Mesendoderm (in vitro differentiated cells): ENCODE data around the gene RAD1.
A peak's percentile ranks its signal among the peaks of the same experiment; 100 is the strongest.

Experiments
- DNase-seq: peaks from one replicate; pipeline ENCODE4 v3.0.0; 2013
- H2AK5ac ChIP-seq: 2 replicates; pipeline ENCODE4 v1.6.1; 2013; ENCODE audit warnings: low read length, inconsistent platforms
- H2BK120ac ChIP-seq: 2 replicates; pipeline ENCODE4 v1.6.1; 2013; ENCODE audit warnings: low read depth, mild to moderate bottlenecking, low read length, moderate library complexity, mixed read lengths
- H2BK15ac ChIP-seq: replicated peaks from 2 replicates; pipeline ENCODE4 v1.6.1; 2013; ENCODE audit warnings: low read depth, mild to moderate bottlenecking, moderate library complexity
- H2BK5ac ChIP-seq: 2 replicates; pipeline ENCODE4 v1.6.1; 2013; ENCODE audit warnings: low read length, inconsistent platforms
- H3K18ac ChIP-seq: 2 replicates; pipeline ENCODE4 v1.6.1; 2013; ENCODE audit warnings: mild to moderate bottlenecking, low read length, mixed read lengths
- H3K23ac ChIP-seq: one replicate; pipeline ENCODE4 v1.6.1; 2013; ENCODE audit warnings: low read length
- H3K27ac ChIP-seq: 2 replicates; pipeline ENCODE4 v1.5.1; 2013; ENCODE audit warnings: low read depth, mild to moderate bottlenecking, inconsistent platforms, low read length, moderate library complexity
- H3K27me3 ChIP-seq: 2 replicates; pipeline ENCODE4 v1.6.1; 2013; ENCODE audit warnings: low read length, control low read depth, mild to moderate bottlenecking, inconsistent platforms; ENCODE audit not compliant: insufficient read depth, poor library complexity
- H3K36me3 ChIP-seq: 2 replicates; pipeline ENCODE4 v1.6.1; 2013; ENCODE audit warnings: low read length, inconsistent platforms; ENCODE audit not compliant: control insufficient read depth, insufficient read depth
- H3K4ac ChIP-seq: one replicate; pipeline ENCODE4 v1.6.1; 2013; ENCODE audit warnings: low read depth, mild to moderate bottlenecking, low read length, moderate library complexity
- H3K4me1 ChIP-seq: 2 replicates; pipeline ENCODE4 v1.6.1; 2013; ENCODE audit warnings: low read depth, low read length, inconsistent platforms; ENCODE audit not compliant: control insufficient read depth
- H3K4me2 ChIP-seq: 2 replicates; pipeline ENCODE4 v1.6.1; 2013; ENCODE audit warnings: low read length
- H3K4me3 ChIP-seq: 2 replicates; pipeline ENCODE4 v1.5.1; 2013; ENCODE audit warnings: mild to moderate bottlenecking, low read length
- H3K56ac ChIP-seq: one replicate; pipeline ENCODE4 v1.6.1; 2013; ENCODE audit warnings: low read length
- H3K79me1 ChIP-seq: 2 replicates; pipeline ENCODE4 v1.6.1; 2013; ENCODE audit warnings: low read length, inconsistent platforms
- H3K79me2 ChIP-seq: 2 replicates; pipeline ENCODE4 v1.6.1; 2013; ENCODE audit warnings: mild to moderate bottlenecking, low read length; ENCODE audit not compliant: control insufficient read depth, insufficient read depth
- H3K9ac ChIP-seq: 2 replicates; pipeline ENCODE4 v1.6.1; 2013; ENCODE audit warnings: low read length, inconsistent platforms
- H4K5ac ChIP-seq: one replicate; pipeline ENCODE4 v1.6.1; 2013; ENCODE audit warnings: low read length
- H4K8ac ChIP-seq: one replicate; pipeline ENCODE4 v1.6.1; 2013; ENCODE audit warnings: low read depth, mild to moderate bottlenecking, control low read depth, low read length, moderate library complexity
- WGBS: extraction: QIAGEN DNeasy Blood & Tissue Kit; methylation state at CpG from one replicate; pipeline ENCODE4 v1.1.7; 2013; ENCODE audit warnings: low lambda C conversion rate, missing lambda C conversion rate; ENCODE audit not compliant: insufficient coverage; ENCODE audit errors: extremely low coverage; 5-methylcytosine and 5-hydroxymethylcytosine counted together

RAD1 gene

GRCh38 chr5:34914671-34915138 lies 599 bp downstream of the RAD1 start:
- H3K23ac ChIP-seq: peak overlapping the region; percentile 24
- no peak overlapping the region for H2AK5ac ChIP-seq
- H2BK120ac ChIP-seq: no peak overlapping the region
- H3K79me1 ChIP-seq: peaks cover 2% of the 10 kb centered on the region
- no peaks in the 10 kb centered on the region for H3K36me3 ChIP-seq
- H4K5ac ChIP-seq: no peak overlapping the region
- peak overlapping the region; percentile 96 for H3K56ac ChIP-seq
- no CpG with 5 or more reads among the region's 20 CpGs for WGBS
- H3K27me3 ChIP-seq: no peaks in the 10 kb centered on the region
- no peaks in the 10 kb centered on the region for H3K4me1 ChIP-seq
- H4K8ac ChIP-seq: no peak overlapping the region
- H3K9ac ChIP-seq: peak overlapping the region; percentile 95
- H2BK15ac ChIP-seq: no peak overlapping the region
- no peak overlapping the region for H3K4ac ChIP-seq
- H3K27ac ChIP-seq: peak overlapping the region; percentile 97
- peak overlapping the region; percentile 95 for H3K4me2 ChIP-seq
- peaks cover 39% of the 10 kb centered on the region for H3K79me2 ChIP-seq
- H3K4me3 ChIP-seq: peak overlapping the region; percentile 93
- DNase-seq: no peak
- H2BK5ac ChIP-seq: no peak overlapping the region
- no peak overlapping the region for H3K18ac ChIP-seq

- Histone ChIP-seq H3K79me1 (peaks cover 2% of the 10 kb centered on the region), H3K79me2 (peaks cover 37% of the 10 kb centered on the region), H3K23ac (no peak overlapping the region), H3K9ac (no peak overlapping the region), H3K4me3 (no peak overlapping the region), H2BK15ac (no peak overlapping the region), H3K56ac (no peak overlapping the region), H3K27ac (no peak overlapping the region), H4K5ac (no peak overlapping the region), H3K36me3 (no peaks in the 10 kb centered on the region), H3K4ac (no peak overlapping the region), H3K4me2 (no peak overlapping the region), H3K4me1 (no peaks in the 10 kb centered on the region), H3K27me3 (no peaks in the 10 kb centered on the region), H2BK5ac (no peak overlapping the region), H2BK120ac (no peak overlapping the region), H4K8ac (no peak overlapping the region), H2AK5ac (no peak overlapping the region), H3K18ac (no peak overlapping the region)
- no CpG with 5 or more reads among the region's 2 CpGs for WGBS
- DNase-seq: no peak
These were observed 2.2 kb downstream of the RAD1 start for GRCh38 chr5:34913072-34913471.

DNA sequence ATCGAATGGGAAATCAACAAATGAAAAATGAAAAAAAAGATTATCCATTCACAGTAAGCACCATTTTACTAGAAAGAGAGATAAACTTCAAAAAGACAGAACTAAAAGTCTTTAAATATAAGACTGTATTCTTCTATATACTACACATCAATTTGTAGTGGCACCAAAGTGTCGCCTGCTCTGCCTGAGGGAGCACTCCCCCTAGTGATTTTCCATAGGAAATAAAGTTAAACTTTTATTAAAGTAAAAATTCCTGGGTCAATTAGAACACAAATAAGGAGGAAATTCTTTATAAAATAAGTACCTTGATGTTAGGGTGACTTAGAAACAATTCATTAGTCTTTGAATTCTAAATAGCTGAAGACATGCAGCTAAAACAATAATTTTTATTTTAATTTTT lies 9.7 kb downstream of the RAD1 start:
- no peaks in the 10 kb centered on the region for H3K79me1 ChIP-seq
- H3K4me2 ChIP-seq: no peak overlapping the region
- H4K8ac ChIP-seq: no peak overlapping the region
- H2AK5ac ChIP-seq: no peak overlapping the region
- no peak overlapping the region for H2BK120ac ChIP-seq
- WGBS: no CpG with 5 or more reads among the region's 2 CpGs
- H2BK5ac ChIP-seq: no peak overlapping the region
- no peak overlapping the region for H3K27ac ChIP-seq
- H3K56ac ChIP-seq: no peak overlapping the region
- H4K5ac ChIP-seq: no peak overlapping the region
- no peak for DNase-seq
- H3K79me2 ChIP-seq: no peaks in the 10 kb centered on the region
- H3K4ac ChIP-seq: no peak overlapping the region
- H3K4me3 ChIP-seq: no peak overlapping the region
- no peak overlapping the region for H3K18ac ChIP-seq
- H3K36me3 ChIP-seq: no peaks in the 10 kb centered on the region
- no peaks in the 10 kb centered on the region for H3K4me1 ChIP-seq
- H3K9ac ChIP-seq: no peak overlapping the region
- H3K23ac ChIP-seq: no peak overlapping the region
- no peak overlapping the region for H2BK15ac ChIP-seq
- no peaks in the 10 kb centered on the region for H3K27me3 ChIP-seq

GRCh38 chr5:34903260-34903659 lies 12.0 kb downstream of the RAD1 start:
- no peak overlapping the region for H4K8ac ChIP-seq
- no peak overlapping the region for H3K4ac ChIP-seq
- H3K4me1 ChIP-seq: no peaks in the 10 kb centered on the region
- no peak overlapping the region for H3K23ac ChIP-seq
- H3K27me3 ChIP-seq: no peaks in the 10 kb centered on the region
- H3K4me3 ChIP-seq: no peak overlapping the region
- H3K36me3 ChIP-seq: no peaks in the 10 kb centered on the region
- H3K4me2 ChIP-seq: no peak overlapping the region
- H4K5ac ChIP-seq: no peak overlapping the region
- H3K79me1 ChIP-seq: no peaks in the 10 kb centered on the region
- H2AK5ac ChIP-seq: no peak overlapping the region
- no peak overlapping the region for H2BK5ac ChIP-seq
- no peak overlapping the region for H3K9ac ChIP-seq
- H3K18ac ChIP-seq: no peak overlapping the region
- no peak overlapping the region for H3K27ac ChIP-seq
- DNase-seq: no peak
- H3K79me2 ChIP-seq: no peaks in the 10 kb centered on the region
- H3K56ac ChIP-seq: no peak overlapping the region
- H2BK120ac ChIP-seq: no peak overlapping the region
- H2BK15ac ChIP-seq: no peak overlapping the region
- no CpG with 5 or more reads among the region's 1 CpG for WGBS

GRCh38 chr5:34900652-34901051 lies 14.7 kb downstream of the RAD1 start:
- Histone ChIP-seq H2BK5ac (no peak overlapping the region), H3K18ac (no peak overlapping the region), H3K9ac (no peak overlapping the region), H3K79me1 (no peaks in the 10 kb centered on the region), H3K79me2 (no peaks in the 10 kb centered on the region), H3K4ac (no peak overlapping the region), H3K27ac (no peak overlapping the region), H3K4me3 (no peak overlapping the region), H3K36me3 (no peaks in the 10 kb centered on the region), H3K4me2 (no peak overlapping the region), H2BK120ac (no peak overlapping the region), H4K8ac (no peak overlapping the region), H2BK15ac (no peak overlapping the region), H3K27me3 (no peaks in the 10 kb centered on the region), H3K4me1 (no peaks in the 10 kb centered on the region), H3K56ac (no peak overlapping the region), H4K5ac (no peak overlapping the region), H3K23ac (no peak overlapping the region), H2AK5ac (no peak overlapping the region)
- no CpG with 5 or more reads among the region's 6 CpGs for WGBS
- no peak for DNase-seq

GRCh38 chr5:34899066-34899465 lies 16.2 kb downstream of the RAD1 start:
- no peak overlapping the region for H3K27ac ChIP-seq
- H3K4ac ChIP-seq: no peak overlapping the region
- no peaks in the 10 kb centered on the region for H3K4me1 ChIP-seq
- no peak overlapping the region for H2BK5ac ChIP-seq
- H3K4me2 ChIP-seq: no peak overlapping the region
- no peak overlapping the region for H3K18ac ChIP-seq
- H2BK15ac ChIP-seq: no peak overlapping the region
- H4K5ac ChIP-seq: no peak overlapping the region
- no peaks in the 10 kb centered on the region for H3K27me3 ChIP-seq
- no peak overlapping the region for H3K4me3 ChIP-seq
- whole genome bisulfite sequencing: no CpG with 5 or more reads among the region's 2 CpGs
- H3K23ac ChIP-seq: no peak overlapping the region
- H3K79me1 ChIP-seq: no peaks in the 10 kb centered on the region
- no peak overlapping the region for H4K8ac ChIP-seq
- no peaks in the 10 kb centered on the region for H3K79me2 ChIP-seq
- no peak for DNase-seq
- H2BK120ac ChIP-seq: no peak overlapping the region
- H3K9ac ChIP-seq: no peak overlapping the region
- H3K56ac ChIP-seq: no peak overlapping the region
- H2AK5ac ChIP-seq: no peak overlapping the region
- no peaks in the 10 kb centered on the region for H3K36me3 ChIP-seq
